ENCODE data around the gene SEMA3D. TPM values are rescaled to one million over a fixed set of nuclear protein-coding genes. Genes with fewer than 3 reads are reported as not detected.

SEMA3D gene
- total RNA-seq, 1 experiment from 2014 or later: 5.5 TPM

- Histone ChIP-seq H3K27ac (no peak overlapping the region), H3K4me3 (no peak overlapping the region), H3K36me3 (0 out of 2 replicates have a peak, but pooled peaks cover 2% of the 10 kb centered on the region), H3K9me3 (replicated peaks) (no peaks in the 10 kb centered on the region), H3K4me1 (0 out of 2 replicates have a peak, but pooled peaks cover 3% of the 10 kb centered on the region), H3K27me3 (no peaks in the 10 kb centered on the region)
- peak; percentile 14 to 29 for DNase-seq
Measured at GRCh38 chr7:85095366-85095765, 91.5 kb downstream of the SEMA3D start.

GRCh38 chr7:85094046-85094725 is 92.7 kb downstream of the SEMA3D start:
- Histone ChIP-seq H3K4me1 (0 out of 2 replicates have a peak, but pooled peaks cover 3% of the 10 kb centered on the region), H3K36me3 (0 out of 2 replicates have a peak, but pooled peaks cover 2% of the 10 kb centered on the region), H3K27me3 (no peaks in the 10 kb centered on the region), H3K4me3 (no peak overlapping the region), H3K27ac (no peak overlapping the region), H3K9me3 (replicated peaks) (no peaks in the 10 kb centered on the region)
- no peak for DNase-seq

- no peak overlapping the region for H3K4me3 ChIP-seq
Measured at GRCh38 chr7:85091565-85091928, 95.3 kb downstream of the SEMA3D start.

GRCh38 chr7:85090919-85091564 is 95.8 kb downstream of the SEMA3D start:
- H3K36me3 ChIP-seq: 0 out of 2 replicates have a peak, but pooled peaks cover 2% of the 10 kb centered on the region
- H3K27me3 ChIP-seq: no peaks in the 10 kb centered on the region
- H3K4me3 ChIP-seq: no peak overlapping the region
- DNase-seq: no peak
- no peak overlapping the region for H3K27ac ChIP-seq
- H3K4me1 ChIP-seq: 0 out of 2 replicates have a peak, but pooled peaks cover 3% of the 10 kb centered on the region
- no peaks in the 10 kb centered on the region for H3K9me3 ChIP-seq (replicated peaks)

More at GRCh38 chr7:85091565-85091928, 95.3 kb downstream of the SEMA3D start:
- no peak for DNase-seq
- Histone ChIP-seq H3K27me3 (no peaks in the 10 kb centered on the region), H3K9me3 (replicated peaks) (no peaks in the 10 kb centered on the region), H3K27ac (no peak overlapping the region), H3K4me1 (0 out of 2 replicates have a peak, but pooled peaks cover 3% of the 10 kb centered on the region), H3K36me3 (0 out of 2 replicates have a peak, but pooled peaks cover 2% of the 10 kb centered on the region)

- no peak for DNase-seq
- Histone ChIP-seq H3K27ac (no peak overlapping the region), H3K36me3 (0 out of 2 replicates have a peak, but pooled peaks cover 2% of the 10 kb centered on the region), H3K27me3 (no peaks in the 10 kb centered on the region), H3K4me1 (no peaks in the 10 kb centered on the region), H3K4me3 (no peak overlapping the region), H3K9me3 (replicated peaks) (no peaks in the 10 kb centered on the region)
Measured at GRCh38 chr7:85090143-85090542, 96.7 kb downstream of the SEMA3D start.

GRCh38 chr7:85081846-85082245 is 105.0 kb downstream of the SEMA3D start:
- no peak for DNase-seq
- no peak overlapping the region for H3K4me3 ChIP-seq
- no peaks in the 10 kb centered on the region for H3K36me3 ChIP-seq
- H3K27me3 ChIP-seq: no peaks in the 10 kb centered on the region
- no peaks in the 10 kb centered on the region for H3K9me3 ChIP-seq (replicated peaks)
- H3K4me1 ChIP-seq: no peaks in the 10 kb centered on the region; the same call in 1 of the 2 replicates
- H3K27ac ChIP-seq: no peak overlapping the region

GRCh38 chr7:85081392-85081791 is 105.5 kb downstream of the SEMA3D start:
- Histone ChIP-seq H3K4me1 (no peaks in the 10 kb centered on the region; the same call in 1 of the 2 replicates), H3K27ac (no peak overlapping the region), H3K36me3 (no peaks in the 10 kb centered on the region), H3K9me3 (replicated peaks) (no peaks in the 10 kb centered on the region), H3K27me3 (no peaks in the 10 kb centered on the region), H3K4me3 (no peak overlapping the region)
- DNase-seq: no peak

GRCh38 chr7:85079434-85079833 is 107.4 kb downstream of the SEMA3D start:
- Histone ChIP-seq H3K4me3 (no peak overlapping the region), H3K4me1 (no peaks in the 10 kb centered on the region; the same call in 1 of the 2 replicates), H3K27me3 (no peaks in the 10 kb centered on the region), H3K9me3 (replicated peaks) (no peaks in the 10 kb centered on the region), H3K36me3 (no peaks in the 10 kb centered on the region), H3K27ac (no peak overlapping the region)
- DNase-seq: no peak

- Histone ChIP-seq H3K4me3 (no peak overlapping the region), H3K4me1 (peaks cover 3% of the 10 kb centered on the region; the same call in 1 of the 2 replicates), H3K9me3 (replicated peaks) (no peaks in the 10 kb centered on the region), H3K27ac (no peak overlapping the region), H3K27me3 (no peaks in the 10 kb centered on the region), H3K36me3 (no peaks in the 10 kb centered on the region)
- DNase-seq: no peak
Measured at GRCh38 chr7:85078181-85078580, 108.7 kb downstream of the SEMA3D start.

GRCh38 chr7:85075864-85076263 is 111.0 kb downstream of the SEMA3D start:
- Histone ChIP-seq H3K4me1 (0 out of 2 replicates have a peak, but pooled peaks cover 3% of the 10 kb centered on the region), H3K9me3 (replicated peaks) (no peaks in the 10 kb centered on the region), H3K27me3 (no peaks in the 10 kb centered on the region), H3K27ac (no peak overlapping the region), H3K4me3 (no peak overlapping the region), H3K36me3 (no peaks in the 10 kb centered on the region)
- no peak for DNase-seq

GRCh38 chr7:85074992-85075391 is 111.9 kb downstream of the SEMA3D start:
- DNase-seq: no peak
- Histone ChIP-seq H3K9me3 (replicated peaks) (no peaks in the 10 kb centered on the region), H3K27me3 (no peaks in the 10 kb centered on the region), H3K4me1 (0 out of 2 replicates have a peak, but pooled peaks cover 3% of the 10 kb centered on the region), H3K36me3 (no peaks in the 10 kb centered on the region), H3K4me3 (no peak overlapping the region), H3K27ac (no peak overlapping the region)

GRCh38 chr7:85074016-85074415 is 112.8 kb downstream of the SEMA3D start:
- Histone ChIP-seq H3K4me1 (0 out of 2 replicates have a peak, but pooled peaks cover 3% of the 10 kb centered on the region), H3K9me3 (replicated peaks) (no peaks in the 10 kb centered on the region)
- peak in 1 of 2 experiments; percentile 16 for DNase-seq

GRCh38 chr7:85070967-85071628 is 115.8 kb downstream of the SEMA3D start:
- no peaks in the 10 kb centered on the region for H3K9me3 ChIP-seq (replicated peaks)
- H3K27ac ChIP-seq: no peak overlapping the region
- DNase-seq: no peak

More at GRCh38 chr7:85074016-85074415, 112.8 kb downstream of the SEMA3D start:
- no peak overlapping the region for H3K27ac ChIP-seq
- no peaks in the 10 kb centered on the region for H3K36me3 ChIP-seq
- H3K27me3 ChIP-seq: no peaks in the 10 kb centered on the region
- no peak overlapping the region for H3K4me3 ChIP-seq

GRCh38 chr7:85068799-85069198 is 118.1 kb downstream of the SEMA3D start:
- no peak for DNase-seq
- Histone ChIP-seq H3K9me3 (replicated peaks) (no peaks in the 10 kb centered on the region), H3K4me3 (no peak overlapping the region), H3K27me3 (no peaks in the 10 kb centered on the region), H3K36me3 (no peaks in the 10 kb centered on the region), H3K27ac (no peak overlapping the region), H3K4me1 (no peaks in the 10 kb centered on the region; the same call in 1 of the 2 replicates)

More at GRCh38 chr7:85070967-85071628, 115.8 kb downstream of the SEMA3D start:
- H3K4me1 ChIP-seq: peaks cover 3% of the 10 kb centered on the region; the same call in 1 of the 2 replicates
- H3K36me3 ChIP-seq: no peaks in the 10 kb centered on the region
- H3K27me3 ChIP-seq: no peaks in the 10 kb centered on the region
- no peak overlapping the region for H3K4me3 ChIP-seq

- no peaks in the 10 kb centered on the region for H3K36me3 ChIP-seq
- no peak for DNase-seq
- no peaks in the 10 kb centered on the region; the same call in 1 of the 2 replicates for H3K4me1 ChIP-seq
- H3K27me3 ChIP-seq: no peaks in the 10 kb centered on the region
- H3K4me3 ChIP-seq: no peak overlapping the region
- no peaks in the 10 kb centered on the region for H3K9me3 ChIP-seq (replicated peaks)
- H3K27ac ChIP-seq: no peak overlapping the region
Measured at GRCh38 chr7:85067371-85067770, 119.5 kb downstream of the SEMA3D start.

Data from SJCRH30 (cell line).